Urinary bladder (tissue), 4 donors: ENCODE data around the gene TESK2. TPM values are rescaled to one million over a fixed set of nuclear protein-coding genes. Genes with fewer than 3 reads are reported as not detected.

Experiments used
- DNase-seq: peaks from one replicate; pipeline ENCODE4 v3.0.0-alpha.2; 2015; ENCODE audit errors: extremely low spot score
- H3K27ac ChIP-seq: one replicate; pipeline ENCODE4 v1.5.1; 2013; ENCODE audit warnings: low read depth, mild to moderate bottlenecking, moderate library complexity
- H3K36me3 ChIP-seq: one replicate; pipeline ENCODE4 v1.6.1; 2013; ENCODE audit warnings: mild to moderate bottlenecking, moderate library complexity; ENCODE audit not compliant: insufficient read depth
- H3K4me1 ChIP-seq: one replicate; pipeline ENCODE4 v1.6.1; 2013; ENCODE audit warnings: mild to moderate bottlenecking, moderate library complexity; ENCODE audit not compliant: insufficient read depth
- H3K4me3 ChIP-seq: one replicate; pipeline ENCODE4 v1.5.1; 2013; ENCODE audit warnings: low read depth, low read length
- WGBS: extraction: QIAGEN DNeasy Blood & Tissue Kit; methylation state at CpG from one replicate; pipeline ENCODE4 v1.1.7; 2013; 5-methylcytosine and 5-hydroxymethylcytosine counted together
- polyA plus RNA-seq: library from polyadenylated mRNA; stranded (reverse); fragments of 200-250 nt; gene quantifications from one replicate; pipeline ENCODE4 v1.2.3, GENCODE V29; 2013
- total RNA-seq: library from RNA; depleted of rRNA; stranded (reverse); fragments of >200 nt; gene quantifications from one replicate; pipeline ENCODE4 v1.2.3, GENCODE V29; 2014
- donor health status: healthy with polysubstance abuse.
- donor health status: healthy.

TESK2 gene
- total and polyA plus RNA-seq, 2 donors = 3.2 to 5.7 TPM

DNA sequence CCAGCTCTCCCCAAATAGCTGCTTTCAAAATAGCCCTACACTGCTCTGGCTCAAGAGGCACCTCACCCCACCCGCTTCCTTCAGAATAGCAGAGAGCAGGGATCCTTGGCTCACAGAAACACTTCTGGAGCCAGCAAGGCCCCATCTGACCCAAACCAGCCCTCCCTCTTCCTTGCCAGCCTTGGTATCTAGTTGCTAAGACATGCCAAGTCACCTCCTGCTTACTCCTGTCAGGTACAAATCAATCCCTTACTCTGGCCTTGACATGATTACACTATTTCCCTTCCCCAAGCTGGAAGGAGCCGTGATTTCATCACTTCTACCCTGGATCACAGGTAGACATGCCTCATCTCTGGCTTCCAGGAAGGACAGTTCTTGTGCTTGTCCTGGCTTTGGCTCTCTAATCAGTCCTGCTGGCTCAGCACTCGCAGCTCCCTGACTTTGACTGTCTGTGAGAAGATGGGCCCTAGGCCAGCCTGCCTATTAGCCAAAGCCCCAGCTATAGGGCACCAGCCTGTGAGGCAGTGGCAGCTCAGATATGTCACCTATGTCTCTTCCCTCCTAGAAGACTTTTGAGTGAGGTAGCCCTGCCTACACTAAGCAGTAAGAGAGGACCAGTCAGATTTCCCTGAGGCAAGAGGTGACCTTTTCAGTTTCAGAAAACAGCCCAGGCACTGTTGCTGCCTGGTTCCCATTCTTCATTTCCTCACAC, 141.8 kb downstream of the TESK2 start:
- 43% methylated on average over 3 of the region's 3 CpGs for WGBS
- Histone ChIP-seq H3K4me3 (no peak overlapping the region), H3K4me1 (no peaks in the 10 kb centered on the region), H3K27ac (no peak overlapping the region), H3K36me3 (no peaks in the 10 kb centered on the region)
- DNase-seq = no peak

DNA sequence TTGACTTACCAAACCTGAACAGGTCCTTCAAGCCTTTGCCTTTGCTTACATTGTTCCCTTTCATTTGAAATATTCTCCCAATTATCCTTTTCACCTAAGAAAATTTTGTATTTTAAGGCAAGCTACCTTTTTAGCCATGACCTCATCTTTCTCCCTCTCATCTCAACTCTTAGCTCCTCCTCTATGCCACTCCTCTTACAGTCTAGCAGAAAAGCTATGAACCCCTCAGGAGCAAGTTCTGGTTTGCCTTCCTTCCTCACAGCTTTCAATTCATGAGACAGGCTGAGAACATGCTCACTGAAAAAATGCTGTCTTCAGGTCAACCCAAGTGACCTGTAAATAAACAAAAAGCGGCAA, 142.4 kb downstream of the TESK2 start:
- 21% methylated on average over 1 of the region's 1 CpG for WGBS
- no peak for DNase-seq
- Histone ChIP-seq H3K27ac (peak overlapping the region; percentile 35), H3K4me1 (no peaks in the 10 kb centered on the region), H3K4me3 (no peak overlapping the region), H3K36me3 (peaks cover 2% of the 10 kb centered on the region)

DNA sequence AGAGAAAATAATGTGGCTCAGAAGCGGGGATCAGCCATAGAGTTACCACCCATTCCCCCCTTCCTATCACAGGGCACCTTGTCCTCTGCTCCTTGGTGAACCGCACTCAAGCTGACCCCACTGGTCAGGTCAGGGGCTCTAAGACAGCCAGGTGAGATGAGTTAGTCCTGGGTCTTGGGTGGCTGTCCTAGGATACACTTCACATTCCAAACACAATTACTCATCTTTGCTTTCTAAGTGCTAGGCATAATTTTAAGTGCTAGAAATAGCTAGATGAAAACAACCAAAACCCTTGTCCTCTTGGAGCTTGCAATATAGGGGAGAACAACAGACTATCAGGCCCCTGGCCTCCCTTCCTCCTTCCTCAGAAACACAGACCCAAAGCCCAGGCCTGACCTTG, 142.9 kb downstream of the TESK2 start:
- H3K36me3 ChIP-seq = peaks cover 6% of the 10 kb centered on the region
- DNase-seq = no peak
- 90% methylated on average over 2 of the region's 2 CpGs for WGBS
- H3K27ac ChIP-seq = no peak overlapping the region
- H3K4me3 ChIP-seq = no peak overlapping the region
- no peaks in the 10 kb centered on the region for H3K4me1 ChIP-seq

DNA sequence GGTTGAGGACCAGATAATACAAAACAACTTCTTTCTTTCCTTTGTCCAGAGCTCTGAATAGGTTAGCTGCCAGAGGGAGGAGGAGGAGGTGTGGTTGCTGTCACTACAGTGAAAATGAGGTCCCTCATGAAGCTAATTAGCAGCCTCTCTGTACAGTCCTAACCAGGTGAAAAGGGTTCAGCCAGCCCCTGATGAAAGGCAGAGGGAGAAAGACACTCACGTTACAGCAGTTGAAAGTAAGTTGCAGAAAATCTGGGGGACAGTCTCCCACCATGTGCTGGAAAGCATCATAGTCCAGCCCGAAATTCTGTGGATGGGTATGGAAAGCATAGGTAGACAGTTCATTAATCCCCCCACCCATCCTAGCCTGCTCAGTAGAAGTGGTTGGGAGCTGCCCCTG, 144.5 kb downstream of the TESK2 start:
- Histone ChIP-seq H3K4me1 (no peaks in the 10 kb centered on the region), H3K4me3 (no peak overlapping the region), H3K27ac (no peak overlapping the region), H3K36me3 (peaks cover 8% of the 10 kb centered on the region)
- no peak for DNase-seq
- 93% methylated on average over 2 of the region's 2 CpGs for WGBS

DNA sequence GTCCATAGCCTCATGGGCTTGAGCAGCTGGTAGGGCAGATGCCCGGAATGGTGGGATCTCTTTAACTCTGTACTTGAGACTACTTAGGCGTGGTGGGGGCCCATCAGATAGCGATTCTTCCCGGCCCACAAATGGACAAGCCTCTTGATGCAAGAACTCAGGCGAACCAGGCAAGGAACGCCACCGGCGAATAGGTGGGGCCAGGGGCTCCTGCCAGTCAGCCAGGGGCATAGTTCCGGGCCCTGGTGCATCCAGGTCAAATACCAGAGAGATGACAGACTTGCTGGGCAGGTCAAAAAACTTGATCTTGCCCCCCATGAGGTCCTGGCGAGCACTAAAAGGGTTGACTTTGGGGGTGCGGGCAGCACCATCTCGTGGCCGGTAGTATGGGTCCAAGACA, 145.9 kb downstream of the TESK2 start:
- no peak overlapping the region for H3K27ac ChIP-seq
- no peaks in the 10 kb centered on the region for H3K4me1 ChIP-seq
- H3K36me3 ChIP-seq = peaks cover 8% of the 10 kb centered on the region
- 93% methylated on average over 13 of the region's 13 CpGs for WGBS
- H3K4me3 ChIP-seq = no peak overlapping the region
- DNase-seq = no peak

DNA sequence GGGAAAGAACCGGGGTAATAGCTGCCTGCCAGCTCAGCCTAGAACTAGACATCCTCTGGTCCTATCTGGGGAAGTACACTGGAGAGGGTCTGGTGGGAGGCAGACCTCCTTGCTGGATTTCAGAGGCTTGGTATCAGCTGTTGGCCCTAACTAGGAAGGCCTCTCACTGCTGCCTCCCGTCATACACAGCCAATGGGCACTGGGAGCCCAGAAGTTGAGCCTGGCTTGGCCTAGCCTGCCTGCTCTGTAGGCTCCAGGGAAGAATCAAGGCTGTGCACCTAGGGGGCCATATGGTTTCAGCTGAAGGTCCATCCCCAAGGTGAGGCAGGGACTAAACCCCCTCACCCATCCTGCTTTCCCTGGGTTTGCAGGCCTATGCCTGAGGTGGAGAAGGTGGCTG, 146.5 kb downstream of the TESK2 start:
- H3K4me3 ChIP-seq = no peak overlapping the region
- H3K4me1 ChIP-seq = no peaks in the 10 kb centered on the region
- peaks cover 8% of the 10 kb centered on the region for H3K36me3 ChIP-seq
- WGBS = 90% methylated on average over 2 of the region's 2 CpGs
- H3K27ac ChIP-seq = no peak overlapping the region
- no peak for DNase-seq

DNA sequence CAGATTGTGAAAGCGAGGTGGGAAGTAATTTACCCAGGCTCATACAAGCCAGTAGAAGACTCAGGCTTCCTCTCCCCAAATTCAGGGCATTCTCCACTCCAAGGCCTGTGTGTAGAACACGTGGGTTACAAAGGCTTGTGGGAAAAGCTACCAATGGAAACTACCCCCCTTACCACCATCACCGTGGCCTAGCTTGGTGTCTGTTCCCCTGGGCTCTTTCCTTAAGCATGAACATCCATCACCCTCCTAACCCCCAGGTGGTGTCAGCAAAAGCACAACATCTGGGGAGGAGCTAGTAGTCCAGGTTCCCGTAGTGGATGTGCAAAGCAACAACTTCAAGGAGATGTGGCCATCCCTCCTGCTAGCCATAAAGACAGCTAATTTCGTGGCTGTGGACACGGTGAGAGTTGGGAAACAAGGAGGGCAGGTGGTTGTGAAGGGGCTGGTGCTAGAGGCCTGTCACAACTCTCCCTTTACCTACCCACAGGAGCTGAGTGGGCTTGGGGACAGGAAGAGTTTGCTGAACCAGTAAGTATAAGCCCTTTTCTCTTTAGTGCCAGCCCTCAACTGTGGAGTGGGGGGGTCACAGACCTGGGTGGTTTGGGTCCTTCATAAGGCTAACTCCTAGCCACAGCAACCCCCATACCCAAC, 150.0 kb downstream of the TESK2 start:
- Histone ChIP-seq H3K4me3 (peak overlapping the region; percentile 51), H3K36me3 (peaks cover 8% of the 10 kb centered on the region), H3K27ac (no peak overlapping the region), H3K4me1 (no peaks in the 10 kb centered on the region)
- DNase-seq = no peak
- 32% methylated on average over 6 of the region's 6 CpGs for WGBS

DNA sequence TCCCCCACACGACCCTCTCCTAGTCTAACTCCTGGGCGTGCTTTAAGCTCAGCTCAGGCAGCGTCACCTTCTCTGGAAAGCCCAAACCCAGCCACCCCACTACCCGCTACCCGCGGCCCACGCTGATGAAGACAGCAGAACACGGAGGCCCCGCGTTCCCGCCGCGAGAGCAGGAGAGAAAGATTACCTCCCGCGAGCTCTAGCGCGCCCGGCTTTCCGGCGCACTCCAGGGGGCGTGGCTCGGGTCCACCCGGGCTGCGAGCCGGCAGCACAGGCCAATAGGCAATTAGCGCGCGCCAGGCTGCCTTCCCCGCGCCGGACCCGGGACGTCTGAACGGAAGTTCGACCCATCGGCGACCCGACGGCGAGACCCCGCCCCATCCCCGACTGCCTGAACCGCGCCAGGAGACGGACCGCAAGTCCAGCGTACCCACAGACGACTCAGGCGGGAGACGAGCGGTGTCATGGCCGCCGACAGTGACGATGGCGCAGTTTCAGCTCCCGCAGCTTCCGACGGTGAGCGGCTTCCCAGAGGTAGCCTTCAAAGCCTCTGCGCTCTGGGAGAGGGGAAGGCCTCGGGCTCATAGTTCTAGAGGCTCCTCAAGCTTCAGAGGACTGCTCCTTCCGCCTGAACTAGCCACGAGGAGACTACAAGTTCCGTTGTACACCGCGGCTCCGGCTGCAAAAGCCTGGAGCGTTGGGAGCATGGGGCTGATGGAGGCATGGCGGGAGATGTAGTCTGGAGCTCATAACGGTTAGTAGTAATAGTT, 151.0 kb downstream of the TESK2 start, which contains the start of the genes MUTYH and TOE1:
TSS of gene MUTYH (minus strand) at position 652 of the 770 bp plus-strand sequence. CDS start 5,935 bp downstream, outside the sequence.
TSS of gene TOE1 (plus strand) at position 382 of the 770 bp plus-strand sequence. CDS start at position 465, 83 bp downstream.
- peak; percentile 78 for DNase-seq
- WGBS = under 1% methylated on average over 70 of the region's 70 CpGs
- Histone ChIP-seq H3K4me3 (peak within 1 kb of the TSS; percentile 51), H3K27ac (peak within 1 kb of the TSS; percentile 86), H3K36me3 (peaks cover 8% of the 10 kb centered on the region), H3K4me1 (no peaks in the 10 kb centered on the region)

DNA sequence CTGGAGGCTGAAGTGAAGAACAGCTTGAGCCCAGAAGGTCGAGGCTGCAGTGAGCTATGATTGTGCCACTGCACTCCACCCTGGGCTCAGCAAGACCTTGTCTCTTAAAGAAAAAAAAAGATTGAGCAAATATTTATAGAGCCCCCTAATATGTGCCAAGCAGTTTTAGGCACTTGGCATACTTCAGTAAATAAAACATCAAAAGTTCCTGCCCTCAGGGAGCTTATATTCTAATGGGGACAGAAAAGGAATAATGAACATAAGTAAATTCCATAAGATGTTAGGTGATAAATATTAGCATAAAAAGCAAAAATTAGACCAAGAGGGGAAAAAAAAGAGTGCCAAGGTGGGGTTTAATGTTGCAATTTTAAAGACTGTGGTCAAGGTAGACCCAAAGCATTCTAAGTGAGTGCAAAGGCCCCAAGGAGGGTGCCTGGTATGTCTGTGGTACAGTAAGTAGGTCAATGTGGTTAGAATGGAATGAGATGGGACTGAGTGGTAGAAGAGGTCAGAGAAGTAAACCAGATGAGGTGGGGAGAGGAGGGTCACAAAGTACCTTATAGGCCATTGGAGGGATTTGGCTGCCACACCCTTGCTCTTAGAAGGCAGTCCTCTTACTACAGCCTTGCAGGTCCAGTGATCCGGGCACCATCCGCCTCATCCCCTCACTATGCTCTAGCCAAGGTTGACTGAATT, 153.2 kb downstream of the TESK2 start:
- Histone ChIP-seq H3K36me3 (peaks cover 2% of the 10 kb centered on the region), H3K4me3 (no peak overlapping the region), H3K4me1 (no peaks in the 10 kb centered on the region), H3K27ac (no peak overlapping the region)
- WGBS = 74% methylated on average over 3 of the region's 3 CpGs
- no peak for DNase-seq

DNA sequence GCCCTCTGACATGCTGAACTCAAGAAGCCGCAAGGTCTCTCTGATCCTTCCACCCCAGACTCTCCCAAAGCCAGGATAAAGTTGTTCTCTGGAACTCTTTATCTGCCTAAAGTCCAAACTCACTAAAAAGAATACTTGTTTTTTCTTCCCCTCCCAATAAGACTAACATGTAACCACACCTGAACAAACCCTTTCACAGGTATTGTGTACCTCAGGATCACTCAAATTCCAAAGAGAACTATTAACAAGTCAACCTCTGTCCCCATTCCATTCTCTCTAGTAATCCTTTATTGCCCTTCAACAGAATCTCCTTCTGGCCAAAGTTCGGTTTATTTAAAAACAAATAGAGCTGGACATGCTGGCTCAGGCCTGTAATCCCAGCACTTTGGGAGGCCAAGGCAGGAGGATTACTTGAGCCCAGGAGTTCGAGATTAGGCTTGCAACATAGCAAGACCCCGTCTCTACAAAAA, 155.1 kb downstream of the TESK2 start:
- peak; percentile 17 for DNase-seq
- Histone ChIP-seq H3K4me3 (no peak overlapping the region), H3K4me1 (no peaks in the 10 kb centered on the region), H3K27ac (no peak overlapping the region), H3K36me3 (peaks cover 5% of the 10 kb centered on the region)
- WGBS = 78% methylated on average over 4 of the region's 4 CpGs

DNA sequence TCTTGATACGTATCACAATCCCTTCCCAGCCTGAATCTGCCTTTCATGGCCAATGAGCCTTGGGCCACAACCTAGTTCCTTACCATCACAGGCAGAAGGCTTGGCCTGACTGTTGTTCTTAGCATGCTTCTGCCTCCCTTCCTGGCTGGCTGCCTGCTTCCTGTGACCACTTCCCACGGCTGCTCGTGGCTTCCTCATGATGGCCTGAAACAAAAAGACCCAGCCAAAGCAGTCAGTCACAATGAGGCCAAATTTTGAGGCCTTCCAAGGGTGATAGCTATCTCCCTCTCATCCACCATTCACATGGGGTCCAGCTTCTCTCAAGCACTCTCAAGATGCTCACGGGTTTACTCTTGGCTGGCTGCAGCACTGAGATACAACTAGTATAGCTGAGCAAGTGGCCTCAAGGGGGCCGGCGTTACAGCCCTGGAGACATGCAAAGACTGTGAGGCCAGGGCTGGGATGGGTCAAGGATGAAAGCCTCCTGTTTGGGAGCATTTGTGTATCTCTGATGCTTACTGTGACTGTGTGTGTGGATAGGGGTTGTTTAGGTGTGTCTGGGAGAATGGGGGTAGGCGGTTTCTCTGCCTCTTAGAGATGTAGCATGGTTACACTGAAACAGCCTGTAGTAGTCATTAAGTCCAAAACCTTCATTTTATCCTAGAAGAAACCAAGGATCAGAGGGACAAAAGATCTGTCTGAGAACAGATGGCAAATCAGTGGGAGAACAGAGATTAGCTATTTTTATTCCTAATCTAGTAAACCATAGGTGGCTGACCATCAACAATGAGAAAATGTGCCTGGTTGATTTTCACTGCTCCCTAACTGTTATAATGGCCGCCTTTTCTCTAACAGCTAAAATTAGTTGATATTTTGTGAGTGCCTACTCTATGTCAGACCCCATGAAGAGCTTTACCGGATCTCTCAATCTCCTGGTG, 156.4 kb downstream of the TESK2 start:
- no peak overlapping the region for H3K4me3 ChIP-seq
- H3K27ac ChIP-seq = no peak overlapping the region
- H3K4me1 ChIP-seq = no peaks in the 10 kb centered on the region
- 64% methylated on average over 9 of the region's 9 CpGs for WGBS
- no peak for DNase-seq
- peaks cover 7% of the 10 kb centered on the region for H3K36me3 ChIP-seq

DNA sequence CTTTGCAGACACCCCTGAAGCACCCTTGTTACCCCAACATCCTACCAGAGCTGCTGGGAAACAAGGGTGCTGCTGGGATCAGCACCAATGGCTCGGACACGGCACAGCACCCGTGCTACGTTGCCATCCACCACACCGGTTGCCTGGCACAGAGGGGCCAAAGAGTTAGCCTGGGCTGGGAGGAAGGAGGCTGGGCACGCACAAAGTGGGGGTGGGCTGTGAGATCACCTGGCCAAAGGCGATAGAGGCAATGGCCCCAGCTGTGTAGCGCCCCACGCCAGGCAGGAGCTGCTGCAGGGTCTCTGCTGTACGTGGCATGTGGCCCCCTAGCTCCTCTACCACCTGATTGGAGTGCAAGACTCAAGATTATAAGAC, 158.6 kb downstream of the TESK2 start:
- WGBS = 96% methylated on average over 10 of the region's 10 CpGs
- no peak overlapping the region for H3K4me3 ChIP-seq
- no peak overlapping the region for H3K27ac ChIP-seq
- DNase-seq = no peak
- H3K4me1 ChIP-seq = no peaks in the 10 kb centered on the region
- peaks cover 7% of the 10 kb centered on the region for H3K36me3 ChIP-seq
